DMS53 (cell line): ENCODE measurements around the gene NGB.
"Not testable (repeated sequence)": the region's sequence is repeated elsewhere in the genome, so short reads cannot be mapped to it uniquely, and the experiment has no call there.

Experiments
- DNase-seq: peaks from one replicate; lab custom pipeline; 2025; lab: John Stamatoyannopoulos, UW

The NGB gene

DNA sequence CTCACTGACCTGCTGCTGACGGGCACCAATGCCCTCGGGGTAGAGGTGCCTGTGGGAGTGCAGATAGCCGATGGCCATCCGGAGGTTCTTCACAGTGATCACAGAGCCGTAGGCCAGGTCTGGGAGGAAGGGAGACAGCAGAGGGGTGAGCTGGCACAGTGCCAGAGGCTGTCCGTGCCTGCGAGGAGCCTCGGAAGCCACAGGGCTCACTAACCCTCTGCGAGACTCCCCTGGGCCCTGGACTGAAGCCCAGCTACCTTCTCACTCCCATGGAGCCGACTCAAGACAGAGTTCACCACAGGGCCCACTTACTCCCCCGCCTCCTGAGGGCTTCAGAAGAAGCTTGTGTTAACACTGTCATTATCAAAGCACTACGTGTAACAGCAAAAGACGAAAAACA, 25.1 kb upstream of the NGB start:
- no peak for DNase-seq

GRCh38 chr14:77290705-77291104, 19.7 kb upstream of the NGB start:
- no peak for DNase-seq

DNA sequence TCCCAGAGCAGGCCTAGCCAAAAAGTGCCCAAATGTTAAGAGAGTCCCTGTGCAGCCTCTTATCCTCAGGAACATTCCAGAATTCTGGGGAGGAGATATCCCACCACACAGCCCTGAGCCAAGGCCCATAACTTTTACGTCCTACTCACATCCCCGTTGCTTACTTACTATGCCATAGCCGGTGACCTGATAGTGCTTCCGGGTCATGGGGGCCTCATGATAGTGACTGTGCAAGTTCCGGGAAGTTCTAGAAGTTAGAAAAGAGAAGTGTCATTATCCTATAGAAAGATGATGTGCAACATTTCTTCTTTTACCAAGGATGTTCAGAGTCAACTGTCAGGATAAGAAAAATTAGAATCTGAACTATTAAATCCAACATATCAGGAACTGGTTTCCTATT, 15.6 kb upstream of the NGB start:
- DNase-seq = no peak

GRCh38 chr14:77284466-77284865, 13.5 kb upstream of the NGB start:
- no peak for DNase-seq

DNA sequence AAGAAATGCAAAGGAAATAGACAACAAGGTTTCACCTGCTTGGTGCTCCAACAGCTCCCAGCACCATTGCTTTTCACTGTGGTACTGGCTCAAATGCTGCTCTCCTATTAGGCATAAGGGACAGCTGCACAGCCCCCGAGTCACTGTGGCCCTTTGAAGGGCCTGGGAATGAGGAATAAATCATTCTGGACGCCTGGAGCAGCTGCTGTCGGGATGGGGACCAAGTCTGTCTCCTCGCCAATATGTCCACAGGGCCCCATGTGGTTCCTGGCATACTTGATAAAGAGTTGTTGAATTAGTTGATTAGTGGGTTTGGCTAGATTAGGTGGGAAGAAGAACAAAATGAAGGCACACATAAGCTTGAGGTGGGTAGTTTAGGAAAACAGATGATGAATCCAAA, 13.1 kb upstream of the NGB start:
- no peak for DNase-seq

DNA sequence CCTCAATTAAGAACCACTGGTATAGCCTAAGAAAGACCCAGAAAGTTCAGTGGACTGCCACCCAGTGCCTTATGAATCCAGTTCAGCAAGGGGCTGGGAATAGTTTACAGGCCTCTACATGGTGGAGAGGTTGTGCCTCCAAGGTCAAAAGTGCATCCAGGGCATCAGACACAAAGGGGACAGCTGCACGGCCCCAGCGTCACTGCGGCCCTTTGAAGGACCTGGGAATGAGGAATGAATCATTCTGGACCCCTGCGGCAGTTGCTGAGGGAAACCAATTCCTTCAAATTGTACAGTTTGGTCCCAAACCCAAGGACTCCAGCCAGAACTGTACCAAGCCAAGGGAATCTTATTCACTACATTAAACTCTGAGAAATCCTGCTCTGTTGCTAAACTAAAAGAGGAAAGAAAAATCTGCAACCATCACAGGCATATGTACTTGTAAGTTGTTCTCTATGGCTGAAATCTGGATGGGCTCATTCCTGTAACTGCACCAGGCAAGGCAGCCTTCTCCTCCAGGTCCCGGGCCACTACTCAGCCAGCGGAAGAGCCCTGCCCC, 10.9 kb upstream of the NGB start:
- no peak for DNase-seq

GRCh38 chr14:77280921-77281320, 9.9 kb upstream of the NGB start:
- not testable (repeated sequence) for DNase-seq

DNA sequence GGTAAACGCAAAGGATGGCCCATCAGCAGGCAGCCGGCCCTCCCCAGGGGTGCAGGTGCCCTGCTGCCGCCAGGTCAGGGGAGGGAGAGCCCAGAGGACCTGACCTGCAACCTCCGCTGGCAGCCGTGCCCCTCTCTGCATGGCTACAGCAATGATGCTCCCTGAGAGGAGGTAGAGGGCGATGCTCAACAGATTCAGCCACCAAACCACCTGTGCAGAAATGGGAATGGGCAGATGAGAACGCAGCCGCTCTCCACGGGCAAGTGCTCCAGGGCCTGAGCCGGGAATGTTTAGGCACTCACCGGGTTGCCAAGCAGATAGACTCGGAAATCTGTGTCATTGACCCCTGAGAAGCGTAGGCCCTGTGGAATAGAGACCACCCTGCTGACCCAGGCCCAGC, 8.7 kb upstream of the NGB start:
- no peak for DNase-seq

DNA sequence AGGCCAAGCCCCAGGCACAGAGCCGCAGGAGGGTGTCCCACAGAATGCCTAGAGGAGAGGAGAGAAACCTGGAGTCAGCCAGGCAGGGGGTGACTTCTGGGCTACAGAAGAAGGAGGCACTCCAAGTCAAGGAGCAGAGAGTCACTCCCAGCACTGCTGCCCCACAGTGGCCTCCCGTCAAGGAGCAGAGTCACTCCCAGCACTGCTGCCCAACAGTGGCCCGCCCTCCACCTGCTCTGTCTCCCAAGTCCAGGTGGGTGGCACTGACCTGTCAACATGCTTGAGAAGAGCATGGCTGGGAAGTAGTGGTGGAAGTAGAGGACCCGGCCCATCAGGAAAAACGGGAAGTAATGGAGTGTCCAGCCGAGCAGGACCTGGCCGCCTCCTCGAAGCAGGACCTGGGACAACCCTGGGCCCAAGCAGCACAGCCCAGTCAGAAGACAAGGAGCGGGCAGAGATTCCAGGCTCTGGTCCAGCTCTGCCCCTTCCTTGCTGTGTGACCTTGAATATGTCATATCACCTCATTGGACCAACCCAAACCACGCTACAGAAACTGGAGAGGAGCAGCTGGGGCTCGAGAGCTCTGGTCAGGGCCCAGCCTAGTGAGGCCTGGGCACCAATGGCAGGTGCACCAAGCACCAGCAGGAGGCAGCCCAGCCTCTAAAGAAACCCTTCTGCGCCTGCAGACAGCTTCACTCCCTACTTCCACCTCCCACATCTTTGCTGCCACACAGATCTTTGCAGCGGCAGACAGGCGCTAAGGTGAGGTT, 7.6 kb upstream of the NGB start:
- DNase-seq = peak; percentile 8

DNA sequence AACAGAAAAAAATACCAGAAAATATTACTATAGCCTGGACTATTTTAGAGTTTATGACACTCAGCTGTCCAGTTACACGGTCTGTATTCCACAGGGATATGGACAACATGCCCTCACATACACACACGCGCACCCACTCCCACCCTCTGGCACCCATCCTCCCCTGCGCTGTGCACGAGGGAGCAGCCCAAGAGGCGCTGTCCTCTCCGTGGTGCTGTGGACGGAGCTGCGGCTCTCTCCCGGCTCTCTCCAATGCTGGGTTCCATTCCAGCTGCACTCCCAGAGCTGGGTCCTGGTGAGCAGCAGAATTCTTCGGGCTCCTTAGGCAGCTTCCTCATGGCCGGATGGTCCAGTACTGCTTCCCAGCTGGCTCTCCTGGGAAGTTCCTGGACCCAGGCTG, 6.0 kb upstream of the NGB start:
- DNase-seq = no peak

DNA sequence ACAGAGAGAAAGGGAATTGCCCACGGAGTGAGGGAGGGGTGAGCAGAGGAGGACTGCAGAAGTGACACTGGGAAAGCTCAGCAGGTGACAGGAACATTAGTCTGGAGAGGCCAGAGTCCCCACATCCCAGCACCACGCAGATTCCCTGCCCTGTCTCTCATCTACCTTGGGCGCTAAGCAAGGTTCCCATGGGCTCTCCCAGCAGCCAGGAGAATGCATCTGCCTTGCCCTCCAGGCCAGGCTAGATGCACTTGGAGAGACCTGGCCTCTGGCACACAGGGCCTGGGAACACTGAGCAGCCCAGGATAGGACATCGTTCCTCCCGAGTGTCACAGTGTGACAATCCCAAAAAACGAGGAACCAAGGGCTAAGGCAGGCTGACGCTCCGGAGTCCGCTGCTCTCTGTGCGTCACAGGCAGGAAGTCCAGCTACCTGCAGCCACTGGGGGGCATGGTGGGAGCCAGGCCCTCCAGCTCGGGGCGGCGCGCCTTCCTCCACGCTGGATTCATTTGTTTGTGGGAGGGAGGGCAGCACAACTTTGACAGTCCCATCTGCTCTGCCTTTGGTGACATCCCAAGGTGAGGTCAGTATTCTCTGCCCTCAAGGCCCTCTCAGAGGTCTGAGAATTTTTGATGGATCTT, 5.4 kb upstream of the NGB start:
- DNase-seq = no peak

DNA sequence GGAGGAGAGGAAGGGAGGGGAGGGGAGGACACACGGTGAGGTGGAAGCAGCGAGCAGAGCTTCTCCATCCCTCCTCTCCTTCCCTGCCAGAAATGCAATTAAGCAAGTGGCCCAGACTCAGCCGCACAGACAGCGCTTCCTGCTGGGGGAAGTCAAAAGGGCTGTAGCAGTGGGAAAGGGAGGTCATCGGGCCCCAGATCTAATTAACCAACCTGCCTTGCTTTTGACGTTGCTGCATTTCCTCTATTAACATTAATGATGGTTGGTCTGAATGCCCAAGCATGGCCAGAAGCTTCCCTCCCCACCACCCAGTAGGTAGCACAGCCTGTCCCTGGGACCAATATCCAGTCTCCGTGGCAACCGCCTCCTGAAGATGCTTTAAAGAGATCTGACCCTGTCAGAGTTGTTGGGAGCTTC, 4.6 kb upstream of the NGB start:
- DNase-seq = no peak

- DNase-seq = no peak
Observed at GRCh38 chr14:77275041-77275580, 4.1 kb upstream of the NGB start.

- no peak for DNase-seq
Observed at GRCh38 chr14:77273796-77274195, 2.8 kb upstream of the NGB start.

DNA sequence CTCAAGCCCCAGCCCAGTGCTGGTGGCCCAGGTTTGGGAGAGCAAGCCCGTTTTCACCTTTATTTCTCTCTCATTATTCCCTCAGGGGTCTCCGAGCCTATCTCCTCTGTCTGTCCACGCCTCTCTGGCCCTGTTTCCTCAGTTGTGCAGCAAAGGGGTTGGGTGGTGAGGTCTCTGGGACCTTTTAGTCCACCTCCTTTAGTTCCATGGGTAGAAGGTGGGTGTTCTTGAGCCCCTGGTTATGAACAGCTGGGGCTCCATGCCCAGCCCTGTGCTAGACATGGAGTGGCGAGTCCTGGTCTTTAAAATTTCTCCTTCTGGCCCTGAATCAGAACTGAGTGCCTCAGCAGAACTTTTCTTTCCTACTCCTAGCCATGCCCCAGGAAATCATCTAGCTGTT, 1.3 kb upstream of the NGB start:
- DNase-seq = no peak

DNA sequence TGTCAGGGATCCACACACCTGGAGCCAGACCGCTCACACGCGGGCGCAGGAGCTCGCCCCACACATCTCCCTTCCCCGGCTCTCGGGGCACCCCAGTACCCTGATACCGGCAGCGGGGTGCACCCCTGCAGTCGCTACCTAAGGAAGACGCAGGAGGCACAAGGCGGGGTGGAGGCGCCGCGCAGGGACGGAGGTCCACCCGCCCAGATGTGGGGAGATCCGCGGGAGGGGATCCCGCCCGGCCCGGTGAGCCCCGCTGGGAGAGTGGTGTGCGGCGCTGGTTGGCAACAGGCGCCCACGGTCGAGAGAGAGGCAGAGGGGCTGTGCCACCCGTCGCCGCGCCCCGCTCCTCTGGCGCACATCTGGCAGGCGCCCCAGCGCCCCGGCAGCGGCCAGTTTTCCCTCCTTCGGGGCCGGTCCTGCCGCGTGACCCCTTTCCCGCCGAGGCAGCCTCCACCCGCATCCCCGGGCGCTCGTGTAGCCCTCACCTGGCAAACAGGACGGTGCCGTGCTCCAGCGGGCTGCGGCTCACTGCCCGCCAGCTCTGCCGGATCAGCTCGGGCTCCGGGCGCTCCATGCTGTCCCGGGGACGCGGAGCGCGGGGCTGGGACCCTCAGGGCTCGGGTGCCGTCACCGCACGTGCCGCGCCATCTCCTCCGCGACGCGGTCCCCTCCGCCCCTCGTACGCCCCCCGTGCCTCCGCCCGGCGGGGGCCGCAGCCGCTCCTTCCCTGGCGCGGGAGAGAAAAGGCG, 469 bp downstream of the NGB start:
- peak; percentile 53 for DNase-seq

DNA sequence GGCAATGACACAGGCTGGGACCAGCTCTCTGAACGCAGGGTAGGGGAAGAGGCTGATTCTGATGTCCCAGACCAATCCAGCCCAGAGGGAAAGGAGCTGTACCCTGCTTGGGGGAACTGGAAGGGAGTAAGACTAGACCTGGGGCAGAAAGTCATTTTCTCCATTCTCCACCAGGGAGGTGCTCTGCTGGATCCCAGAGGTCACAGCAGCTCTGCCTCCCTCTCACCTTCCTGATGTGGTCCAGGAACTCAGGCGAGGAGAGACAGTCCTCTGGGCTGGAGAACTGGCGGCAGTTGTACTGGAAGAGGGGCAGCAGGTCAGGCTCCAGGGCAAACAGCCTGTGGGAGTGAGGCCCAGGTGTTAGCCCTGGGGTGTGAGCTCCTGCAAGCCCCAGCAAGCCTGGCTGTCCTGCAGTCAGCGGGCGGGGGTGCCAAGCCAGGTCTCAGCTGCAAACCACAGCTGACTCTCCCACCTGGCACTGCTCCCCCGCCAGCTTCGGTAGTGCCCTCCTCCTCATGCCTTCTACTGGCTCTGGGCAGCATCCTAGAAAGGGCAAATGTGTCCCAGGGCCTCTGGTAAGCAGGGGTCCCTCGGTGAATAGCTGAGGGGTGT, 1.9 kb downstream of the NGB start:
- peak; percentile 74 for DNase-seq

DNA sequence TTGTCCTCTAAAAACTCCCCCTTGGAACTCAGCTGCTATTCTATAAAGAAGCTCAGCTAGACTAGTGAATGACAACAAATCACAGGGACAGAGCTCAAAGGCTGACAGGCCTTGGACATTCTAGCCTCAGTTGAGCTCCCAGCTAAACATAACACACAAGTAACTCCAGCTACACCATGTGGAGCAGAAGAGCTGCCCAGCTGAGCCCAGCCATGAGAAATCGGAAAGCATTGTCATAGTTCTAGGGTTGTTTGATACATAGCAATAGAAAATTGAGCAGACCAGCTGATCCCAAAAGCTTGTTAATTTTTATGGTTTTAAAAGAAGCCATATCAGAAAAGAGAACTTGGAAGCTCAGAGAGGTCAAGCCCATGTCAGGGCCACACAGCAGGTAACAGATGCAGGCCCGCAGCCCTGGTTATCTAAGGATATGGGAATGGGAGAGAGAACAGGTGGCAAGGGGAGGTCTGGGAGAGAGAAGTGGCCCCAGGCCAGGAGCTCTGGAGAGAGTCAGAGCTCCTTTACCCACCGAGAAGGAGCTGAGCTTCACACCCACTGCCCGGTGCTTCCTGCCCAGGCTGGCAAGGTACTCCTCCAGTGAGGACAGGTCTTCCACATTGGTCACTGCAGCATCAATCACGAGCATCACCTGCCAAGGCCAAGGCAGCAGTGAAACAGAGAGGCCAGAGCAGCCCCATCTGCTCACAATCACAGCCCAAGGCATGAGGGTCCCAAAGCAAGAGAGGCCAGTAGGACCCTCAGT, 2.9 kb downstream of the NGB start:
- no peak for DNase-seq

DNA sequence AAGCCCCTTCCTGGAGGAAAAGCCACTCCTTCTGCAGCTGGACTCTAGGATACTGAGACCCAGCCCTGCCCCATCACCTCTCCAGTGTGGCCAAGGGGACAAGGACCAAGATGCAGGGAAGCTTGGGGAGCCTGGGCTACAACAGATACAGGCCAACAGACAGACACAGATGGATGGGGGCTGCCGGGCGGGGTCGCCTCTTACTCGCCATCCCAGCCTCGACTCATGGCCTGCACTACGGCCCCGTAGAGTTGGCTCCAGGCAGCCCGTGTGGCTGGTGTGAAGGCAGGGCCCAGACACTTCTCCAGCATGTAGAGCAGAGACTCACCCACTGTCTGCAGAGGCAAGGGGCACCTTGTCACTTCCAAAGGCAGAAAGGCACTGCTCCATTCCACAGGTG, 4.7 kb downstream of the NGB start:
- DNase-seq = no peak

DNA sequence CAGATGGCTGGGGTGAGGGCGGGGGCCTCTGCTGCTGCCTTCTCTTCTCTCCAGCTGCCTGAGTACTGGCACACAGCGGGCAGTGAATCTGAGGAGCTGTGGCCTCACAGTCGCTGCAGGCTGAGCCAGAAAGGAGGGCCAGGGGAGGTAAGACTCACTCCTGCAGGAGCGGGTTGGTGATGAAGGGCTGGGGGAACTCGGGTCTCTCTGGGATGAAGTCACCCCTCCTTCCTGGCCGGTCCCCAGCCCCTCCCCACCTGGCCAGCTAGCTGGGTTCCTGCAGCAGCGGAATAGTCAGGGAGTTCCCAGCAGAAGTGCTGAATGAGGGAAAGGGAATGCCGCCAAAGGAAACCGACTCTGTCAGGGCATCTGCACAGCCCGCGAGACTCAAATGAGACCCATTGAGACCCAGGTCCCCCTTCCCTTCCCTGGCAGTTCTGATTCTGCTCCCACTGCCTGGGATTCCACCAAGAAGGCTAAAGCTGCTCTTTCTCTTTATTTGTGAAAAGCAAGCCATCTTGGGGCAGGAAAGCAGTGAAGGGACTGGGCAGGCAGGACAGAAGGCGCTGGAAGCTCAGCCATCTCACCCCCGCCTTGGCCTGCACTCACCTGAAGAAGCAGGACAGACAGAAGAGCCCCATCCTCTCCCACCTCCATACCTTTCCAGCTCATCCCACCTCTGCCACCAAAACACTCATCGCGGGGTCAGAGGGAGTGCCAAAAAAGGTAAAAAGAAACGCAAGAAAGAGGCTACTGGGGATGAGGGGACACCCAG, 5.3 kb downstream of the NGB start:
- DNase-seq = no peak

GRCh38 chr14:77265187-77265515, 5.9 kb downstream of the NGB start:
- DNase-seq = no peak
